Measurements from ENCODE around the gene GABRR1. TPM values are rescaled to one million over a fixed set of nuclear protein-coding genes. Genes with fewer than 3 reads are reported as not detected.

Gene GABRR1
- total and polyA plus RNA-seq, 2 donors (not counting 3 experiments of a cell fraction or from before 2014, with no cell fraction given), result not detected

DNA sequence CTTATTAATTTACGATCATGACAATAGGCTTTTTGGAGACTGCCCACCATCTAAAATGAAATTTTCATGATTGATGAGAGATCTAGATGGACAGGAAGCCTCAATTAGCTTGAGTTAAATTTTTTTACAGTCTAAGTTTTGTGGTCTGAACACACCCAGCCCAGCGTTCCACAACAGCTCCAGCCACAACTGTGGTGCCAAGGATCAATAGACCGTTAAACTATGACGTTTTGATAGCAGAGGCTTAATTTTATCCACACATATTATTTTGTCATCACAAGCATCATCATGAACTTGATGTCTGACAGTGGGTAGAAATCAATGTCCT lies 5.5 kb upstream of the GABRR1 start:
- Histone ChIP-seq H3K36me3 (ENCODE audit: control insufficient read depth in 2 of 2, extremely low read depth in 1 of 2, insufficient read depth in 2 of 2, low read length in 2 of 2) (no peaks in the 10 kb centered on the region), H4K20me1 (replicated peaks; ENCODE audit: control insufficient read depth, extremely low read depth, insufficient read depth, low read length) (no peaks in the 10 kb centered on the region), H3K9me3 (replicated peaks; ENCODE audit: control insufficient read depth, insufficient read depth, low read length) (no peaks in the 10 kb centered on the region), H3K79me2 (ENCODE audit: control insufficient read depth, insufficient read depth, low read length) (no peaks in the 10 kb centered on the region), H3K9me1 (replicated peaks; ENCODE audit: control insufficient read depth, extremely low read depth, insufficient read depth, low read length) (no peaks in the 10 kb centered on the region), H3K27ac (ENCODE audit: insufficient read depth, low read depth, low read length) (no peak overlapping the region), H3K4me2 (ENCODE audit: insufficient read depth, low read length) (no peak overlapping the region), H3K9ac (replicated peaks; ENCODE audit: extremely low read depth, insufficient read depth, low read length) (no peak overlapping the region), H2AFZ (ENCODE audit: low read depth, low read length) (no peak overlapping the region), H3K4me1 (ENCODE audit: control insufficient read depth, extremely low read depth, insufficient read depth, low read length) (no peaks in the 10 kb centered on the region), H3K27me3 (ENCODE audit: control insufficient read depth in 2 of 2, insufficient read depth in 2 of 2, low read length in 2 of 2) (peaks cover 8% of the 10 kb centered on the region in 2 experiments), H3K4me3 (replicated peaks in 1 of 3; ENCODE audit: insufficient read depth in 1 of 3, low read depth in 1 of 3, low read length in 3 of 3) (no peak overlapping the region)
- intact Hi-C loops (cut with micrococcal nuclease) (no loop called here), dilution Hi-C loops (cut with MboI; ENCODE audit: extremely low pct_ligation_motif_present, low sequenced_read_pairs) (no loop called here)
- DNase-seq (ENCODE audit: low read depth, low spot score) (no peak), FAIRE-seq (no peak)
- CTCF ChIA-PET, result interaction anchor here (0.8 to 1.4 kb wide), 3 partner anchors 13 to 240 kb away, joined by 3 to 4 read pairs (median 3); no protein-coding TSS in a partner anchor
- TF ChIP-seq, protein P1, sequence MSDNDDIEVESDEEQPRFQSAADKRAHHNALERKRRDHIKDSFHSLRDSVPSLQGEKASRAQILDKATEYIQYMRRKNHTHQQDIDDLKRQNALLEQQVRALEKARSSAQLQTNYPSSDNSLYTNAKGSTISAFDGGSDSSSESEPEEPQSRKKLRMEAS (IDR thresholded peaks at IDR 0.05; ENCODE audit: insufficient read depth, insufficient read length), result no peak
- no peak for TF ChIP-seq FOS (IDR thresholded peaks at IDR 0.05; ENCODE audit: borderline replicate concordance, insufficient read depth, low read length)
- TF ChIP-seq POLR2AphosphoS5 (IDR thresholded peaks at IDR 0.05; ENCODE audit: insufficient read depth, low read depth, low read length), result no peak
- no peak for TF ChIP-seq GATA2 (IDR thresholded peaks at IDR 0.05; ENCODE audit: insufficient read depth, insufficient read length, low read depth, low read length)
- no peak for TF ChIP-seq MYC (IDR thresholded peaks at IDR 0.05; ENCODE audit: low read depth, low read length)
- TF ChIP-seq POLR2A (IDR thresholded peaks at IDR 0.05; ENCODE audit: low read depth, low read length), result no peak
- TF ChIP-seq, protein P2, sequence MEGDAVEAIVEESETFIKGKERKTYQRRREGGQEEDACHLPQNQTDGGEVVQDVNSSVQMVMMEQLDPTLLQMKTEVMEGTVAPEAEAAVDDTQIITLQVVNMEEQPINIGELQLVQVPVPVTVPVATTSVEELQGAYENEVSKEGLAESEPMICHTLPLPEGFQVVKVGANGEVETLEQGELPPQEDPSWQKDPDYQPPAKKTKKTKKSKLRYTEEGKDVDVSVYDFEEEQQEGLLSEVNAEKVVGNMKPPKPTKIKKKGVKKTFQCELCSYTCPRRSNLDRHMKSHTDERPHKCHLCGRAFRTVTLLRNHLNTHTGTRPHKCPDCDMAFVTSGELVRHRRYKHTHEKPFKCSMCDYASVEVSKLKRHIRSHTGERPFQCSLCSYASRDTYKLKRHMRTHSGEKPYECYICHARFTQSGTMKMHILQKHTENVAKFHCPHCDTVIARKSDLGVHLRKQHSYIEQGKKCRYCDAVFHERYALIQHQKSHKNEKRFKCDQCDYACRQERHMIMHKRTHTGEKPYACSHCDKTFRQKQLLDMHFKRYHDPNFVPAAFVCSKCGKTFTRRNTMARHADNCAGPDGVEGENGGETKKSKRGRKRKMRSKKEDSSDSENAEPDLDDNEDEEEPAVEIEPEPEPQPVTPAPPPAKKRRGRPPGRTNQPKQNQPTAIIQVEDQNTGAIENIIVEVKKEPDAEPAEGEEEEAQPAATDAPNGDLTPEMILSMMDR (IDR thresholded peaks at IDR 0.05; ENCODE audit: extremely low read depth in 1 of 2, insufficient read depth in 1 of 2, low read depth in 1 of 2, low read length in 2 of 2), result no peak
- no peak for TF ChIP-seq JUN (IDR thresholded peaks at IDR 0.05; ENCODE audit: borderline replicate concordance, insufficient read depth, insufficient read length, low read depth)
- no peak for TF ChIP-seq EZH2 (IDR thresholded peaks at IDR 0.05; ENCODE audit: borderline replicate concordance, low read depth, low read length, severe bottlenecking)
- POLR2A ChIA-PET, result no interaction called here
- no TSS peak for BruUV-seq (replicated peaks)

Measured in endothelial cell of umbilical vein (primary cell).